ENCODE results near the gene VPS50.
"Not testable (repeated sequence)": the region's sequence is repeated elsewhere in the genome, so short reads cannot be mapped to it uniquely, and the experiment has no call there.

The VPS50 gene

DNA sequence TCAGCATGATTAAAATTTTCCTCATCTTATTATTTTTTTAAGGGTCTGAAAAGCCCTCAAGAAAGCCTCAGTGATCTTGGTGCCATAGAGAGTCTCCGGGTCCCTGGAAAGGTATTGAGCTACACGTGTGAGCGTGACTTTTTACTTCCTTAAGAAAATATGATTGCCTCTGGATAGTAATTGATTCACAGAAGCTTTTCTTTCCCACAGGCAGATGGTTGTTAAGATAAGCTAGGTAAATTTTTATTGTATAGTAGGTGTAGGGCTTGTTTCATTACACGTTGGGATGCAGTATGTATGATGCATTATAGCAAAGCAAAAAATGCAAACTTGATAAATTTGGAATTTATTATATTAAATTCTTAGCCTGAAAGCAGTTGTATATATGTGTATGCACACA is 7.7 kb downstream of the VPS50 start:
- DNase-seq, result no peak

- no peak for DNase-seq
Measured at GRCh38 chr7:93242106-93242505, 9.9 kb downstream of the VPS50 start.

- no peak for DNase-seq
Measured at GRCh38 chr7:93245525-93246432, 13.6 kb downstream of the VPS50 start.

DNA sequence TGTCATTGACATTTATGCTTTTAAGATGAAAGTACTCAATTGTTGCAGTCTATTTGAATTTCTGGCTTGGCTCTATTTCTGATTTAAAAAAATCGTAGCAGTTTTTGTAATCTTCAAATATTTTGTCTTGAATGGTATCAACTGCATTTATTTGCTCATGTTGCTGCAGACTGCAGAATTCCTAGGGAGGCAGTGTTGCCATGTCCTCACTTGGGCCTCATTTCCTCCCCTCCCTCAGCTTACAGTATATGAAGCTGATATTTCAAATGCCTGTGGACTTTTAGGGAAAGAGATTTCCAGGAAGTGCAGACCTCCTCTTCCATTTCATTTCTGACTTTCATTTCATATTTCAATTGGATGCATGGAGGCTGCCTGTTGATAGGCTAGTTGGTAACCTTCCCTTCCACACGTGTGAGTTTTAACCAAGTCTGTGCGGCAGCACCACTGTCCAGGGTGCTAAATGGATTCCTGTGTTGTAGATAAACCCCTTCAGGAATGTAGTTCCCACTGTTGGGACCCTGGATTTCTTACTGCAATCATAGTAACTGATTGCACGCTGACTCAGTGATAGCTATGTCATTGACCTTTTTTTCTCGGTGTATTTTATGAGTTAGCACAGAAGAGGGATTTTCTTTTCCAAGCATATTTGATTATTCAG is 17.5 kb downstream of the VPS50 start:
- no peak for DNase-seq

GRCh38 chr7:93258661-93259060 is 26.5 kb downstream of the VPS50 start:
- DNase-seq, result no peak

GRCh38 chr7:93262535-93262934 is 30.4 kb downstream of the VPS50 start:
- no peak for DNase-seq

DNA sequence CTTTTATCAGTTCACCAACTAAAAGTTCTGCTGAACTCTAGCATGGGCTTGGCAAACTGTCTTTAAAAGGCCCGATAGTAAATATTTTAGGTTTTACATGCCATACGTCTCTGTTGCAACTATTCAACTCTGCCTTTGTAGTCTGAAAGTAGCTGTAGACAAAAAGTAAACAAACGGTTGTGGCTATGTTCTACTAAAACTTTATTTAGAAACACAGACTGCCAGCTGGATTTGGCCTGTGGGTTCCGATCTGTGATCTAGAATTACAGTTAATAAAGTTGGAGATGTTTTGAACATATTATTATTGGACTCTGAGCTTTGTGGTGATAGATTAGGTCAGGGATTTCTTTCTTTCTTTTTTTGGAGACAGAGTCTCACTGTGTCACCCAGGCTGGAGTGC is 33.1 kb downstream of the VPS50 start:
- no peak for DNase-seq

DNA sequence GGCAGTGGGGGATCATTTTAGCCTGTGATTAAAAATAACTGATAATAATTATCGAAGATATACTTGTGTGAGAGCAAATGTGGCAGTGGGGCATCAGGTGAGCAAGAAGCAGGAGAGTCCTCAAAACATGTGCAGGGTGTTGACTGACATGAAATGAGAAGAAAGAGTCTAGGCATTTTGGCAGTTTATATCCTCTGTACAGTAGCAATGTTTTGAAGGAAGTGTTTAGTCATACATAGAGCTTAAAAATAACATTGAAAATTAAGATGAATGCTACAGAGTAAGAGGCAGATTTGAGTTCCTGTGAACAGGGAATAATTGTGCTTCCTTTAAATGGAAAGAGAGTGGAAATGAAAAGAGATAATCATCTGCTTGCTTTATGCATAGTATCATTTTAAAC is 47.4 kb downstream of the VPS50 start:
- DNase-seq, result no peak

- DNase-seq, result no peak
Measured at GRCh38 chr7:93284908-93285307, 52.7 kb downstream of the VPS50 start.

DNA sequence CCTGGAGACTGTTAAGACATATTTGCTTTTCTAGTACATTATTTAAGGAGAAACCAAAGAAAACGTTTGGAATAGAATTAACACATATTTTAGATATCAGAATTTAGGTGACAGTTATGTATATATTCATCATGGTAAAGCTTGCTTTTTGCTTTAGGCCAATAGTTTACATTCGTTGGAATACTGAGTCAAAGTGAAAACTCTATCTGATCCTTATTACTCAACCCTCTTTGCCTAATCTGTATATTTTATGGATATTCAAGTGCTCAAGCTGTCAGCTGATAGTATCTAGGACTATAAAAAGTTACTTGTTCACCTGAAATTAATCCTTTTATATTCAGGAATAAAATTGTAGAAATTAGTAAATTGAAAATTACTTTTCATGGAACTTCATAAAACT is 61.1 kb downstream of the VPS50 start:
- no peak for DNase-seq

GRCh38 chr7:93298206-93298605 is 66.0 kb downstream of the VPS50 start:
- DNase-seq, result no peak

GRCh38 chr7:93298671-93299070 is 66.5 kb downstream of the VPS50 start:
- DNase-seq, result no peak

DNA sequence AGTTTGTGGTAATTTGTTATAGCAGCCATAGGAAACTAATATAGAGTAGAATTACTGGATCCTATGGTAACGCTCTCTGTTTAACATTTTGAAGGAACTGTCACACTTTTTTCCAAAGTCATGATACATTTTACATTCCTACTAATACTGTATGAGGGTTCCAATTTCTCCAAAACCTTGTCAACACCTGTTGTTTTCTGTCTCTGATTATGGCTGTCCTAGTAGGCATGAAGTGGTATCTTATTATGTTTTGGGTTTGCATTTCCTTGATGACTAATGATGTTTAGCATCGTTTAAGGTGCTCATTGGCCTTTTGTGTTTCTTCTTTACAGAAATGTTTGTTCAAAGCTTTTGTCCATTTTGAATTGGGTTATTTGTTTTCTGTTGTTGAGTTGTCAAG is 69.6 kb downstream of the VPS50 start:
- no peak for DNase-seq

- DNase-seq, result no peak
Measured at GRCh38 chr7:93307131-93307660, 75.0 kb downstream of the VPS50 start.

DNA sequence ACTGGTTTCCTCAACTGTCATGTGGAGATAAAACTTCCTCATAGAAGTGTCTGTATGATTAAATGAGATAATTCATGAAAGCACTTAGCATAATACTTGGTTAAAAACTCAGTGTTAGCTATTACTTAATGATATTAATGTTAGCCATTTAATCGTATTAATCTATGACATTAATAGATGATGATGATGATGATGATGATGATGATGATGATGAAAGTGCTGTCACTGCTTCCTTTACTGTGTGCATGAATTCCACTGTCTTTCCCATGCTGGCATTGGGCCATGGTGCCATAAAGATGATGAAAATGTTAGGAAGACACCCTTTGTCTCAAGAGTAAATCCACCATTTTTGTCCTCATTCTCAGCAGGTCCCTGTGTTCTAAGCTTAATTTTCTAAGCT is 75.8 kb downstream of the VPS50 start:
- DNase-seq, result no peak

DNA sequence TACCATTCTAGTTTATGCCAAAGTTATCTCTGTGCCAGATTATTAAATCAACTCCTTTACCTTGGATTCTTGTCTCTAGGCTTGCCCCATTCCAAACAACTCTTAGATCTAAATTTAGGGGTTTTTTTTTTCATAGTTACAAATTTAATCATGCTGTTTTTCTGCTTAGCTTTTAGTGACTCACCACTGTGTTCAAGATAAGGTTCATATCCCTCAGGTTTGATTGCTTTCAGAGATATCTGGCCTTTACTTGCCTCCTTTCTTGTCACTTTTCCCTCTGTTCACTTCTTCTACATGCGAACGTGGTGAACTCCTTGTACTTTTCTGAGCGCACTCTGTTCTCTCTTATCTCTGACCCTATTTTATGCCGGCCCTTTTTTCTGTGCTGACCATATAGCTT is 78.2 kb downstream of the VPS50 start:
- DNase-seq, result no peak

DNA sequence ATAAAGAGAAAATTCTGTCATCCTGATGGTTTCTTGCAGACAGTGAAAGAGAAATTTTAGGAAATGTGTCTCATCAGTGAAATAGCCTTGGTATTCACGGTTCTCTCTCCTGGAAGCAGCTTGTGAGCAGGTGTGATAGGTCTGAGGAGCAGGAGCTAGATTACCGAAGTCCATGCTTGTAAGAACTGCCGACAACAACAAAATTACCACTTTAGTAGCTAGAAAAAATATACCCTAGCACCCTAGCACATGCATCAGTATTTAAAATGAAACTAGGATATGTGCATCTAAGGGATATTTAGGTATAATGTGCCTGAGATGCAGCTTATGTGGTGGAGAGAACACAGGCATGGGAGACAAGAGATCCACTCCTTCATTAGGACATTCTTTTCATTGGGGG is 82.3 kb downstream of the VPS50 start:
- DNase-seq, result no peak

DNA sequence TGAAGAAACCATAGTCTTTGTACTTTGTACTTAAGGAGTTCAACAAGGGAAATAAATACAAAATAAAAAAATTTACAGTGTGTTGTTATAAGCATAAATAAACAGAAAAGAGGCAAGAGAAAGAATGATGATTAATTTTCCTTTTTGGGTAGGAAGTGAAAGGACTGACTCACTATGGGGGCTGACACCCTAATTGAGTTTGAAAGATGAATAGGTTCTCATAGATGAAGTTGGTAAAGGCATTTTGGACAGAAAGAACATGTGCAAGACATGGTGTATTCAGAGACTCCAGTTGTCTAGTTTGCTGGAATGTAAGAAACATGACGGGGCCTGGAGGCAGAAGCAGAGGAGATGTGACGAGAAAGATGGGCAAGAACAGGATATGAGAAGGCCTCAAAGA is 83.7 kb downstream of the VPS50 start:
- no peak for DNase-seq

- no peak for DNase-seq
Measured at GRCh38 chr7:93316730-93317129, 84.6 kb downstream of the VPS50 start.

- DNase-seq, result no peak
Measured at GRCh38 chr7:93320887-93321286, 88.7 kb downstream of the VPS50 start.

DNA sequence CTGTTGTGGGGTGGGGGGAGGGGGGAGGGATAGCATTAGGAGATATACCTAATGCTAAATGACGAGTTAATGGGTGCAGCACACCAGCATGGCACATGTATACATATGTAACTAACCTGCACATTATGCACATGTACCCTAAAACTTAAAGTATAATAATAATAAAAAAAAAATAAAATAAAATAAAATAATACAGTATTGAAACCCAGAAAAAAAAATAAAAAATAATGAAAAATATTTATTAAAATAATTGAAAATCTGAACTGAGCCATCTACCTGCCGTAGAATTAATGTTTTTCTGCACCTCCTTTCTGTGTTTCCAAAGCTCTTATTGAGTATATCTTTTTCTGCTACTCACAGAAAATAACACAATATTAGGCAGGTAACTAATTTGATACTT is 94.1 kb downstream of the VPS50 start:
- not testable (repeated sequence) for DNase-seq

GRCh38 chr7:93327006-93327633 is 95.0 kb downstream of the VPS50 start:
- no peak for DNase-seq

DNA sequence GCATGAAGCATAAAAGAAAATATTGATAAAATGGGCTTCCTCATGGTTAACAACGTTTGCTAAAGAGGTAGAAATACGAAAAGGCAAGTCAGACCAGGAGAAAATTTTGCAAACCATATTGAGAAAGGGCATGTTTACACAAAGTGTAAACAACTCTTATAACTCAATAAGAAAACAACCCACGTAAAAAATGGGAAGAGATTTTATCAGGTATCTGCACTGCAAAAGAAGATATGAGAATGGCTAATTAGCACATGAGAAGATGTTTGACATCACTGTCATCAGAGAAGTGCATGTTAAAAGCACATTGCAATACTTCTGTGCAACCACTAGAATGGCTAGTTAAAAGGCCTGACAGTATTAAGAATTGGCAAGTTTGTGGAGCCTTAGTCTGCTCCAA is 99.5 kb downstream of the VPS50 start:
- no peak for DNase-seq

- no peak for DNase-seq
Measured at GRCh38 chr7:93332172-93332571, 100.0 kb downstream of the VPS50 start.
